Measurements from ENCODE around the gene TPPP2.
A peak's percentile ranks its signal among the peaks of the same experiment; 100 is the strongest.
"Not testable (repeated sequence)": the region's sequence is repeated elsewhere in the genome, so short reads cannot be mapped to it uniquely, and the experiment has no call there.

The TPPP2 gene

GRCh38 chr14:21029917-21030316, at the start of gene TPPP2:
Gene TPPP2, plus strand, starts transcription at chr14:21030217. Its CDS starts 365 bp downstream, at chr14:21030582.
- DNase-seq = no peak

- no peak for DNase-seq
Measured at GRCh38 chr14:20980906-20981305, 49.1 kb upstream of the TPPP2 start.

- no peak for DNase-seq
Measured at GRCh38 chr14:20982646-20983369, 47.2 kb upstream of the TPPP2 start.

DNA sequence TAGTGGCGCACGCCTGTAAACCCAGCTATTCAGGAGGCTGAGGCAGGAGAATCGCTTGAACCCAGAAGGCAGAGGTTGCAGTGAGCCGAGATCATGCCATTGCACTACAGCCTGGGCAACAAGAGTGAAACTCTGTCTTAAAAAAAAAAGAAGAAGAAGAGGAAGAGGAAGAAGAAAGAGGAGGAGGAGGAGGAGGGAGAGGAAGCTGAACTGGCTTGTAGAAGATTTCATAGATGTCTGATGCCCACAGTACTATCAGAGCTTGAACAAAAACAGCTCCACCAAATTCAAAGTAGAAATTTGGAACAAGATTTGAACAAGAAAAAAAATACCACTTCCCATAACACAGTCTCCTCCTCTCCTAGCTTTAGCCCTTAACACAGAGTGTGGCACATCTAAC, 44.4 kb upstream of the TPPP2 start:
- DNase-seq = not testable (repeated sequence)

- no peak for DNase-seq
Measured at GRCh38 chr14:20986811-20987210, 43.2 kb upstream of the TPPP2 start.

GRCh38 chr14:20988717-20989470, 41.1 kb upstream of the TPPP2 start:
- no peak for DNase-seq

- no peak for DNase-seq
Measured at GRCh38 chr14:20989471-20989786, 40.6 kb upstream of the TPPP2 start.

- peak; percentile 79 for DNase-seq
Measured at GRCh38 chr14:20989787-20990600, 40.0 kb upstream of the TPPP2 start, which contains the start of gene METTL17. Gene METTL17, plus strand, starts transcription at chr14:20989980. Its CDS starts 23 bp downstream, at chr14:20990003.

DNA sequence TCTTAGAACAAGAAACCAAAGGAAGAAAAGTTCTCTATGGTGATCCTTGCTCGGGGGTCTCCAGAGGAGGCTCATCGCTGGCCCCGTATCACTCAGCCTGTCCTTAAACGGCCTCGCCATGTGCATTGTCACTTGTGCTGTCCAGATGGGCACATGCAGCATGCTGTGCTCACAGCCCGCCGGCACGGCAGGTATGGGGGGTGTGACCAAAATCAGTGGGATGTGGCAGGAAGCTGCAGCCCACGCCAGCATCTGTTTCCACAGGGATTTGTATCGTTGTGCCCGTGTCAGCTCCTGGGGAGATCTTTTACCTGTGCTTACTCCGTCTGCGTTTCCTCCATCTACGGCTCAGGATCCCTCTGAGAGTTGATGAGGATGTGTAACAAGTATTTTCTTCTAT, 33.5 kb upstream of the TPPP2 start:
- DNase-seq = no peak

DNA sequence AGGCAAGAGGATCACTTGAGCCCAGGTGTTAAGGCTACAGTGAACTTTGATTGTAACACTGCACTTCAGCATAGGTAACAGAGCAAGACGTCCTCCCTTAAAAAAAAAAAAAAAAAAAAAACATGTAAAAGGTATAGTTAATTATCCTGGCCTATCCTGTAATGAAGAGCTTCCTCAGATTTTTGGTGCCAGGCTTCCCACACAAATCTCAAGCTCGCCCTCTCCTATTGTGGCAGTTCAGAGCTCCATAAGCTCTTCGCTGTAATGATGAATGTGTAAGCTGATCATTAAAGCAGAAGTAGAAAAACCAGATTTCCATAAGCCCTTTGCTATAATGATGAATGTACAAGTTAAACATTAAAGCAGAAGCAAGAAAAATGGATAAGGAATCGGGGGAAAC, 32.9 kb upstream of the TPPP2 start:
- DNase-seq = no peak

DNA sequence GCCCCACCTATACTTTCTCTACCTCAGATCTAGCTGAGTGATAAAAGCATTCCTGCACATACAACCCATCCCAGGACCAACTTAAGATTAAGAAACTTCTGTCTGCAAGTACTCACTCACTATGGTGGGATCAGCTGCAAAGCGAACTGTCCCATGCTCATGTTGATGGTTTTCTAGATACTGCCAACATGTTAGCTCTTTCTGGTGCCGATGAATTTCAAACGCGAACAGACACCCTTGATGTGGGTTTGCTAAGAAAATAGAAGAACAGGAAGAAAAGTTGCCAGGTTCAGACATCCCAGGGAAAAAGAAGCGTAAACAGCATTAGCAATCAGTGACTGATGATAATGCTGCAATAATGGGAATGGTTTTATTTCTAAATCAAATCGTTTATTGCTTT, 32.5 kb upstream of the TPPP2 start:
- DNase-seq = no peak

DNA sequence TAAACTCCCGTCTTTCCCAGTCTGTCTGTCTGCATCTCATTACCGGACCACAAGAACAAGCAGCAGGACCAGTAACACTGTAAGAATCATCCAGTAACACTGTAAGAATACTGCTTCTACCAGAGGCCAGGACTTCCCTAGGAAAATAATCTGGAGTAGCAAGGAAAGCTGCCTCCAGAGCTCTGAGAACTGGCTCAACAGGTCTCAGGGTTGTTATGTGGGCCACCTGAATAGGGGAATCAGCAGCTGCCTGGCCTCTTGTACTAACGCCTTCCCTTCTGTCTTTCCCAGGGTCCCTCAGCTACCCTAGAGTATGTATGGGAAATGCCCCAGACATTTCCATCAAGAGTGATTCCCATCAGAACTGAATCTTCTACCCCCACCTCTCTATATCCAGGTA, 31.9 kb upstream of the TPPP2 start:
- DNase-seq = no peak

GRCh38 chr14:20998674-20999366, 31.2 kb upstream of the TPPP2 start, which contains the start of gene SLC39A2:
Gene SLC39A2, plus strand, starts transcription at chr14:20999293. Its CDS starts 154 bp downstream, at chr14:20999447.
- DNase-seq = no peak

DNA sequence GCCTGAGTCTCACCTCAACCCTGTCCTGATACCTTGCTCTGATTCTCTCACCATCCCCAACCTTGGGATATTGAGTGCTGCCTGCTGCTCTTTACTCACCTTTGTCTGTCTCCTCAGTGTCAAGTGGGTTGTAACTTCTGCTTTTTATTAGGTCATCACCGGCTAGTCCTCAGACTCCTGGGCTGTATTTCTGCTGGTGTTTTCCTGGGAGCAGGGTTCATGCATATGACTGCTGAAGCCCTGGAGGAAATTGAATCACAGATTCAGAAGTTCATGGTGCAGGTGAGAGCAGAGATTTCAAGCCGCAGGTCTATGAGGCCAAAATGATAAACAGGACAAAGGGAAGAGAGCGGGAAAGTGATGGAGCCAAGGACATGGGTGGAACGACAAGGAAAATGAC, 30.4 kb upstream of the TPPP2 start:
- no peak for DNase-seq

DNA sequence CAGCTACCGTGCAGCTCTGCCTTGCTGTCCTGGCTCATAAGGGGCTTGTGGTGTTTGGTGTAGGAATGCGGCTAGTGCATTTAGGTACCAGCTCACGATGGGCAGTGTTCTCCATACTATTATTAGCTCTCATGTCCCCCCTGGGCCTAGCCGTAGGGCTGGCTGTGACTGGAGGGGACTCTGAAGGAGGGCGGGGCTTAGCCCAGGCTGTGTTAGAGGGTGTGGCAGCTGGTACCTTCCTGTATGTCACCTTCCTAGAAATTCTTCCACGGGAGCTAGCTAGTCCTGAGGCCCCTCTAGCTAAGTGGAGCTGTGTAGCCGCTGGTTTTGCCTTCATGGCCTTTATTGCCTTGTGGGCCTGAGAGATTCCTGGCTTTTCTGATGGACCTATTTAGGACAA, 28.8 kb upstream of the TPPP2 start:
- no peak for DNase-seq

GRCh38 chr14:21003788-21004346, 26.1 kb upstream of the TPPP2 start:
- no peak for DNase-seq

DNA sequence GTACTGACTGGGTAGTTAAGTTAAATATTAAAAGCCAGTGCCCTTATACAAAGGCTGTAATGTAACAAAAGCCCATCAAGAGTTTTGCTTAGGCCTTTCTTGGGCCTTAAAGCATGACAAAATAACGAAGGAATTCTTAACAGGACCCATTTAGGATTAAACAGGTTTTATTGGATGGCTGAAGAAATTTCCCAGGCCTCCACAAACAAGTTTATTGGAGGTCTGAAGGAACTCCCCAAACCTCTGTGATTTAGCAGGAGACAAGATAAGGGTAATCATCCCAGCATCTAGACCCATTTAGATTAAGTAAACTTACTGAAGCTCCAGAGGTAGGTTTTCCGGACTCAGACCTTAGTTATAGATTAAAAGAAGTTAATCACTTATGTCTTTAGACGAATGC, 20.3 kb upstream of the TPPP2 start:
- not testable (repeated sequence) for DNase-seq

DNA sequence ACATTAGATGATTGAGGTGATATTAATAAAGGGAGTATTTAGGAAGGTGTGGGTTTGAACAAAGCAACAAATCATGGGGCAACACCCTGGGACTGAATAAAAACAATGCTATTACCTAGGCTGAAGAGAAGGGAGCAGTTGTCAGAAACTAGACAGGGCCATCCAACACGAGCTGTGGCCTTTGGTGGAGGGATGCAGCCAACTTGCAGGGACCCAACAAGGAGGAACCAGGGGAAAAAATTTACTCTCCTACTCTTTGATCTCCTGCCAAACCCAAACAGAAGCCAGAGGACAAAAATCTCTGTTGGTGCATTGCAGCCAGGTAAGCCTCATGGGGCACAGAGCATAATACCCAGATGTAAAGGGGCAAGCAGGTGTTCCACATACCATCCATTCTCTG, 18.9 kb upstream of the TPPP2 start:
- no peak for DNase-seq

- DNase-seq = peak; percentile 77
Measured at GRCh38 chr14:21014761-21015190, 15.2 kb upstream of the TPPP2 start.

- no peak for DNase-seq
Measured at GRCh38 chr14:21015312-21015711, 14.7 kb upstream of the TPPP2 start.

GRCh38 chr14:21016413-21017190, 13.4 kb upstream of the TPPP2 start:
- DNase-seq = no peak
